T-helper 2 cell treated with Interferon-gamma antibody and Interleukin-4, amounts not matched to agents 5 μg/mL and 100 μg/mL, for 36 hours (primary cell): ENCODE data around the gene CC2D1A.

Experiments
- DNase-seq: peaks from one replicate; pipeline ENCODE4 v3.0.0; 2021; ENCODE audit warnings: low spot score
- H3K27ac Mint-ChIP-seq: one replicate; pipeline ENCODE4 v1.8.0; 2021; ENCODE audit warnings: mild to moderate bottlenecking, mixed read lengths
- H3K27me3 Mint-ChIP-seq: one replicate; pipeline ENCODE4 v1.8.0; 2021; ENCODE audit warnings: low read depth, mixed read lengths
- H3K36me3 Mint-ChIP-seq: one replicate; pipeline ENCODE4 v1.8.0; 2021; ENCODE audit warnings: low read depth, mixed read lengths
- H3K4me1 Mint-ChIP-seq: one replicate; pipeline ENCODE4 v1.8.0; 2021; ENCODE audit warnings: low read depth, mixed read lengths
- H3K4me3 Mint-ChIP-seq: one replicate; pipeline ENCODE4 v1.8.0; 2022; ENCODE audit warnings: mild to moderate bottlenecking, moderate library complexity, mixed read lengths
- H3K9me3 Mint-ChIP-seq: one replicate; pipeline ENCODE4 v1.8.0; 2021; ENCODE audit warnings: mixed read lengths

Gene CC2D1A

GRCh38 chr19:13929956-13930355 is 24.0 kb downstream of the CC2D1A start:
- H3K4me1 Mint-ChIP-seq, result peaks cover 2% of the 10 kb centered on the region
- no peaks in the 10 kb centered on the region for H3K27me3 Mint-ChIP-seq
- no peak overlapping the region for H3K4me3 Mint-ChIP-seq
- no peaks in the 10 kb centered on the region for H3K9me3 Mint-ChIP-seq
- H3K36me3 Mint-ChIP-seq, result peaks cover 4% of the 10 kb centered on the region
- DNase-seq, result no peak
- H3K27ac Mint-ChIP-seq, result no peak overlapping the region

DNA sequence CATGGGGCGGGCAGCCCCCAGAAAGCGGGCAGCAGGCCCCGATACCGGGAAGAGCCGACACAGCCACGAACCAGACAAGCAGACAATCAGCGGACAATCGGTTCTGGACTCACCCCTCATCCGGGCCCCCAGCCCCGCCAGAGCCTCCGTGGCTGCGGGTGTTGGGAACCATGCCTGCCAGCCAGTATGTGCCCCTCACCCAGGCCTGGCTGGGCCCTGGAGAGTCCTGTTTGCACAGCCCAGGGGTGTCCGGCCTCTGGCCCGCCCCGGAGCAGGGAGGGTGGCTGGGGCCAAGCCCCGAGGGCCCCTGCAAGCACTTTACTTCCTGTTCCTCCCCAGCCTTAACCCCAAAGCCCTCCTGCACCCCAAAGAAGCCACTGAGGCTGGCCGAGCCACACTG is 24.4 kb downstream of the CC2D1A start:
- Mint-ChIP-seq H3K27ac (no peak overlapping the region), H3K9me3 (no peaks in the 10 kb centered on the region), H3K4me3 (no peak overlapping the region), H3K27me3 (no peaks in the 10 kb centered on the region), H3K4me1 (peaks cover 2% of the 10 kb centered on the region), H3K36me3 (peaks cover 3% of the 10 kb centered on the region)
- no peak for DNase-seq

DNA sequence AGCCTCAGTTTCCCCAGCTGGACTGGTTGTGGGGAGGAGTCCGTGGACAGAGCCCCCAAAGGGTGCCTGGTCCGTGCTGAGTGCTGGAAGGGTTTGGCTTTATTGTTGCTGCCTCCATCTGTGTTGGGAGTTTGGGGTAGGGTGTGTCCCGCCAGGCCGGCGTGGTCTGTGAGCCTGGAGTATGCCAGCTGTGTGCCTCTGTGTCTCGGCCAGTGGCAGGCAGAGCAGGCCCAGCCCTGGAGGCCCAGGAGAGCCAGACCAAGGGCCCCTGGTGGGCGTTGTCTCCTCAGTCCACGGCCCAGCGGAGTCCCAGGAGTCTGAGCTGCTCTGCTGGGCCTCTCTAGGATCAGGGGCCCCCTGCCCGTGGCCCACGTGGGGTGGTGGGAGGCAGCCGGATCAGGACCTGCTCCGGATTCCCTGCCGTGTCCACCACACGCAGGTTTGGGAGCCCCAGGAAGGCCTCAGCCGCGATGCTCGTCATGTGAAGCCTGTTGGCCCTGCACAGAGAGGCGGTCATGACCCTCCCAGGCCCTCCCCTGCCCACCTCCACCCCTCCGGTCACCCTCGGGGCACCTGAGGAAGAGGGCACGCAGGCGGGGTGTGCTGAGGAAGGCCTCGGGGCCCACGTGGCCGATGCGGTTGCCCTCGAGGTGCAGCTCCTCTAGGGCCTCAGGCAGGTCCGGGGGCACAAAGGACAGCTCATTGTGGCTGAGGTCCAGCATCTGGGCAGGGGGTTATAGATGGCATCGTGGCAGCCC is 25.6 kb downstream of the CC2D1A start:
- H3K27ac Mint-ChIP-seq, result no peak overlapping the region

GRCh38 chr19:13932149-13932637 is 26.2 kb downstream of the CC2D1A start:
- Mint-ChIP-seq H3K27ac (no peak overlapping the region), H3K4me1 (peaks cover 2% of the 10 kb centered on the region), H3K9me3 (no peaks in the 10 kb centered on the region), H3K36me3 (no peaks in the 10 kb centered on the region), H3K27me3 (no peaks in the 10 kb centered on the region), H3K4me3 (no peak overlapping the region)
- no peak for DNase-seq

More for the DNA sequence above, 25.6 kb downstream of the CC2D1A start:
- Mint-ChIP-seq H3K9me3 (no peaks in the 10 kb centered on the region), H3K36me3 (no peaks in the 10 kb centered on the region), H3K4me1 (peaks cover 2% of the 10 kb centered on the region), H3K4me3 (no peak overlapping the region), H3K27me3 (no peaks in the 10 kb centered on the region)
- DNase-seq, result no peak

GRCh38 chr19:13932911-13933393 is 27.0 kb downstream of the CC2D1A start:
- H3K4me1 Mint-ChIP-seq, result peaks cover 2% of the 10 kb centered on the region
- DNase-seq, result no peak
- H3K9me3 Mint-ChIP-seq, result no peaks in the 10 kb centered on the region
- H3K36me3 Mint-ChIP-seq, result no peaks in the 10 kb centered on the region
- peaks cover 4% of the 10 kb centered on the region for H3K27me3 Mint-ChIP-seq
- H3K4me3 Mint-ChIP-seq, result no peak overlapping the region
- H3K27ac Mint-ChIP-seq, result no peak overlapping the region

DNA sequence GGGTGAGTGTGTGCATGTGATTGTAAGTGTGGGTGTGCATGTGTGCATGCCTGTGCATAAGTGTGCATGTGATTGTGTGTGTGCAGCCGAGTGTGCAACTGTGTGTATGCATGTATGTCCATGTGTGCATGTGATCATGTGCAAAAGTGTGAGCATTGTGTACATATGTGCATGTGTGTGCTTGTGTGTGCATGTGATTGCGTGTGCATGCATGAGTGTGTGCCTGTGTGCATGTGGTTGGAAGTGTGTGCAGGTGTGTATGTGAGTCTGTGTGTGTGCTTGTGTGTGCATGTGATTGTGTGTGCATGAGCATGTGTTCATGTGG is 28.7 kb downstream of the CC2D1A start:
- peaks cover 9% of the 10 kb centered on the region for H3K27me3 Mint-ChIP-seq
- H3K9me3 Mint-ChIP-seq, result no peaks in the 10 kb centered on the region
- H3K4me3 Mint-ChIP-seq, result no peak overlapping the region
- H3K36me3 Mint-ChIP-seq, result no peaks in the 10 kb centered on the region
- H3K4me1 Mint-ChIP-seq, result peaks cover 2% of the 10 kb centered on the region
- H3K27ac Mint-ChIP-seq, result no peak overlapping the region
- DNase-seq, result no peak

DNA sequence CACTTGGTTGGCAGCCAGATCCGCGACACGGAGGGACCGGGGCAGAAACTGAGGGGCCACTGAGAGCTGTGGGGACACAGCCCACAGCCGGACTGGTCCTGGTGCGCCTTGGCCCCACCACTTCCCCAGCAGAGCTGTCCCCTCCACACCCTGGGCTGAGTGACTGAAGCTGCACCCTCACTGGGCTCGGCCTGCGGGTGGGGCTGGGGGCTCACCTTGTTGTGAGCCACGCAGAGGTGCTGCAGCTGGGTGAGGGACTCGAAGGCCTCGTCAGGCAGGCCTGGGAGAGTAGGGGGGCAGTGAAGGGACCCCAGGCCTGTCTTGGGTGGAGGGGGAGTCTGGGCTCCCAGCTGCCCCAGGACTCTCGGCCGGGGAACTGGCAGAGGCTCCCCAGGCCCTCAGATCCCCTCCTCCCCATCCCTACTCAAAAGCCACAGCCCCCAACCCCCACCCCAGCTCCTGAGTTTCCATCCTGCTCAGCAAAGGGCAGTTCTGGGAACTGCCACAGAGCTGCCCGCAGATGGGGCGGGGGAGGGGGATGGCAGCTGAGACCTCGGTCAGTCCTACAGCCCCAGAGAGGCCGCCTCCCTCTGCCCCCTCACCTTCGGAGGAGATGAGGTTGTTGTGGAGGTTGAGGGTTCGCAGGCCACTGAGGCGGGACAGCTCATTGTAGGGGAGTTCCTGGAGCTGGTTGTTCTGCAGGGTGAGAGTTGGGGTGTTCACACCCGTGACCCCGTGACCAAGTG is 29.9 kb downstream of the CC2D1A start:
- no peak overlapping the region for H3K4me3 Mint-ChIP-seq
- no peak overlapping the region for H3K27ac Mint-ChIP-seq
- no peaks in the 10 kb centered on the region for H3K9me3 Mint-ChIP-seq
- no peaks in the 10 kb centered on the region for H3K36me3 Mint-ChIP-seq
- no peak for DNase-seq
- peaks cover 9% of the 10 kb centered on the region for H3K27me3 Mint-ChIP-seq
- H3K4me1 Mint-ChIP-seq, result peaks cover 2% of the 10 kb centered on the region

- Mint-ChIP-seq H3K27me3 (peaks cover 9% of the 10 kb centered on the region), H3K9me3 (no peaks in the 10 kb centered on the region), H3K4me1 (peaks cover 2% of the 10 kb centered on the region), H3K36me3 (no peaks in the 10 kb centered on the region), H3K27ac (no peak overlapping the region), H3K4me3 (no peak overlapping the region)
- no peak for DNase-seq
Observed at GRCh38 chr19:13937479-13938300, 31.7 kb downstream of the CC2D1A start.

DNA sequence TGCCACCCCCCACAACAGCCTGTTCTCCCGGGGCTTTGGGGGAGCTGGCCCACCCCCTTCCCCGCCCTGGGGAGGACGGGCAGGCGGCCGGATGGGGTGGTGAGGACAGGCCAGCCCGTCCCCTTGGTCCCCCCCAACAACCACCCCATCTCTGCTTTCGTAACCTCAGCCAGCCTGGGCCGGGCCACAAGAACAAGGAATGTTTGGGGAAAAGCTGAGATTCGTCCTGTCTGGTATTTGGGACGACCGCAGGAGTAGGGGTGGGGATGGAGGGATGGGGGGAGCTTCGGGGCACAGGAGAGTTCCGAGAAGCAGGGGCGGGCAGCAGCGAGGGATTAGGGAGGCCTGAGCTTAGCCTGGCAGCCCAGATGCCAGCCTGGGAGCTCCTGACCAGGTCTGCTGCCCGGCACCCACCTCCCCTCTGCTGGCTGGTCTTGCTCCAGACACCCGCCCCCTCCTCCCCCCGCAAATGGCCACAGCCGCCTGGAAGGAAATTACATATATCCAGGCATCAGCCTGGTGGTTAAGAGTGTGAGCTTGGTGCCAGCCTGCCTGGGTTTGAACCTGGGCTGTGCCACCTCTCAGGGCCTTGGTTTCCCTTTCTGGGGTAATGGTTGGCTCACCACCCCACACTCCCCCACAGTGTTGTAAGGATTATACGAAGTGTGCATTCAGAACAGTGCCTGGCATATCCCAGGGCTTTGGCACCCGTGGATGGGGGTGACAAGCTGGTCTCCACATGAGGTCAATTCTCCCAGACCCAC is 32.5 kb downstream of the CC2D1A start, which contains the start of gene PODNL1:
Gene PODNL1 (minus strand): TSS at position 117 of the 764 bp plus-strand sequence. CDS start 236 bp downstream, outside the sequence.
- Mint-ChIP-seq H3K9me3 (no peaks in the 10 kb centered on the region), H3K4me1 (peaks cover 2% of the 10 kb centered on the region), H3K4me3 (no peak within 1 kb of the TSS), H3K36me3 (no peaks in the 10 kb centered on the region), H3K27me3 (peaks cover 9% of the 10 kb centered on the region), H3K27ac (no peak within 1 kb of the TSS)
- no peak for DNase-seq

- DNase-seq, result no peak
- no peak overlapping the region for H3K4me3 Mint-ChIP-seq
- H3K27me3 Mint-ChIP-seq, result peaks cover 9% of the 10 kb centered on the region
- H3K9me3 Mint-ChIP-seq, result no peaks in the 10 kb centered on the region
- H3K4me1 Mint-ChIP-seq, result no peaks in the 10 kb centered on the region
- H3K27ac Mint-ChIP-seq, result no peak overlapping the region
- H3K36me3 Mint-ChIP-seq, result no peaks in the 10 kb centered on the region
Observed at GRCh38 chr19:13942023-13942684, 36.2 kb downstream of the CC2D1A start.

- Mint-ChIP-seq H3K9me3 (no peaks in the 10 kb centered on the region), H3K4me1 (no peaks in the 10 kb centered on the region), H3K36me3 (no peaks in the 10 kb centered on the region), H3K27me3 (no peaks in the 10 kb centered on the region), H3K4me3 (no peak overlapping the region), H3K27ac (no peak overlapping the region)
- DNase-seq, result no peak
Observed at GRCh38 chr19:13946414-13946813, 40.4 kb downstream of the CC2D1A start.

DNA sequence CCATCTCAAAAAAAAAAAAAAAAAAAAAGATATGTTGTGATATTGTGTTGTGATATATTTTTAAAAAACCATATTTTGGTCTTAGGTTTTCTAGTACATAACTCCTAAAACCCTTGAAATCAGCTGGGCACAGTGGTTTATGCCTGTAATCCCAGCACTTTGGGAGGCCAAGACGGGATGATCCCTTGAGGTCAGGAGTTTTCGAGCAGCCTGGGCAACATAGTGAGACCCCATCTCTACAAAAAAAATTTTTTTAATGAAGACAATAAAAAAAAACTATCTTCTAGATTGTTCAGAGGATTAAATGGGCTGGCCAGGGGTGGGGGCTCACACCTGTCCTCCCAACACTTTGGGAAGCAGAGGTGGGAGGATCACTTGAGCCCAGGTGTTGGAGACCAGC is 45.0 kb downstream of the CC2D1A start:
- no peak overlapping the region for H3K27ac Mint-ChIP-seq
- DNase-seq, result no peak
- H3K4me3 Mint-ChIP-seq, result no peak overlapping the region
- peaks cover 10% of the 10 kb centered on the region for H3K36me3 Mint-ChIP-seq
- H3K27me3 Mint-ChIP-seq, result no peaks in the 10 kb centered on the region
- peaks cover 16% of the 10 kb centered on the region for H3K4me1 Mint-ChIP-seq
- H3K9me3 Mint-ChIP-seq, result no peaks in the 10 kb centered on the region

DNA sequence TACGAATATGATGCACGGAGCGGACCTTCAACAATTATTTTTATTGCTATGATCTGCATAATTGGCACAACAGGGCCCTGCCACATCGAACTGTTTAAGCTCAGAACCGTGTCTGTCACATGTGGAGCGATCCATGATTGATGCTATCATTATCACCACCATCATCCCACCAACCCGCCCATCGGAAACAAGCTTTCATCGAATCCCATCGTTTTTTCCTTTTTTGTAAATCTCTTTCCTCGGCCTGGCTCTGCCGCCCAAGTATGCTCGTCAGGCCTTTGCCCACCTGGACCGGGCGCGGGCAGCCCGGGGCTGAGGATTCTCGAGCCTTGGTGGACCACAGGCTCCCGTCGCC is 45.8 kb downstream of the CC2D1A start:
- peak overlapping the region; percentile 92 for H3K27ac Mint-ChIP-seq
- H3K9me3 Mint-ChIP-seq, result no peaks in the 10 kb centered on the region
- peaks cover 16% of the 10 kb centered on the region for H3K4me1 Mint-ChIP-seq
- peak overlapping the region; percentile 99 for H3K4me3 Mint-ChIP-seq
- DNase-seq, result no peak
- no peaks in the 10 kb centered on the region for H3K27me3 Mint-ChIP-seq
- H3K36me3 Mint-ChIP-seq, result peaks cover 14% of the 10 kb centered on the region
